Measurements from ENCODE around the gene SHBG. TPM values are rescaled to one million over a fixed set of nuclear protein-coding genes. Genes with fewer than 3 reads are reported as not detected.

SHBG gene
- total and polyA plus RNA-seq, 2 of the 4 experiments (the other 2 are of a cell fraction): 0.36 to 0.38 TPM

GRCh38 chr17:7667656-7668406 lies 37.9 kb downstream of the SHBG start:
- no peak overlapping the region for H2BK5ac ChIP-seq (ENCODE audit: low read depth, low read length, poor library complexity, severe bottlenecking)
- 88% methylated on average over 3 of the region's 10 CpGs; no CpG with 5 or more reads in 1 of the 2 experiments for WGBS, 2 experiments (ENCODE audit: extremely low coverage in 2 of 2, insufficient read length in 1 of 2)
- H3K9me1 ChIP-seq (ENCODE audit: insufficient read depth, low read length): no peaks in the 10 kb centered on the region
- ChIA-PET CTCF (interaction anchor here (1.0 kb wide), 1 partner anchor 107 kb away, joined by 3 read pairs; no protein-coding TSS in a partner anchor), POLR2A (ENCODE audit: unreplicated experiment) (interaction anchor here (0.6 kb wide), 1 partner anchor 274 kb away, joined by 3 read pairs; the partner anchor contains the start of gene PLSCR3)
- no peaks in the 10 kb centered on the region for H3K79me1 ChIP-seq (ENCODE audit: low read depth in 1 of 2, low read length in 2 of 2)
- H4K20me1 ChIP-seq (ENCODE audit: insufficient read depth, low read length): no peaks in the 10 kb centered on the region
- no peak overlapping the region for H2BK120ac ChIP-seq (ENCODE audit: low read depth, low read length)
- H2AK5ac ChIP-seq (ENCODE audit: low read depth, low read length): no peak overlapping the region
- H2BK20ac ChIP-seq (ENCODE audit: low read depth, low read length): no peak overlapping the region
- H3K4me2 ChIP-seq (ENCODE audit: low read depth, low read length): no peak overlapping the region
- TF ChIP-seq SMC3 (IDR thresholded peaks at IDR 0.05; ENCODE audit: low read depth, low read length): no peak
- TF ChIP-seq RFX5 (IDR thresholded peaks at IDR 0.05; ENCODE audit: low read depth, low read length): no peak
- TF ChIP-seq MAFK (IDR thresholded peaks at IDR 0.05; ENCODE audit: low read depth, low read length): no peak
- no peak for TF ChIP-seq POLR2A (IDR thresholded peaks at IDR 0.05; ENCODE audit: low read depth, low read length)
- no peak for TF ChIP-seq NFE2L2 (IDR thresholded peaks at IDR 0.05; ENCODE audit: low read depth, low read length)
- no peak for TF ChIP-seq ELK1 (IDR thresholded peaks at IDR 0.05; ENCODE audit: borderline replicate concordance, low read depth, low read length)
- no peak for TF ChIP-seq USF2 (IDR thresholded peaks at IDR 0.05; ENCODE audit: low read depth, low read length)
- TF ChIP-seq CEBPB (IDR thresholded peaks at IDR 0.05; ENCODE audit: low read depth, low read length): no peak
- no peak for TF ChIP-seq RCOR1 (IDR thresholded peaks at IDR 0.05; ENCODE audit: insufficient replicate concordance, low read length)
- TF ChIP-seq FOS (IDR thresholded peaks at IDR 0.05; ENCODE audit: low read depth, low read length): no peak
- no peak for TF ChIP-seq CHD1 (IDR thresholded peaks at IDR 0.05; ENCODE audit: low read depth, low read length)
- no peak for TF ChIP-seq RAD21 (IDR thresholded peaks at IDR 0.05; ENCODE audit: low read length)
- no peak for TF ChIP-seq MXI1 (IDR thresholded peaks at IDR 0.05; ENCODE audit: borderline replicate concordance, low read depth, low read length)
- no peak for TF ChIP-seq MAZ (IDR thresholded peaks at IDR 0.05; ENCODE audit: borderline replicate concordance, low read depth, low read length)
- H3K4ac ChIP-seq (ENCODE audit: low read depth, low read length): no peak overlapping the region
- no peak overlapping the region for H3K18ac ChIP-seq (ENCODE audit: low read depth, low read length)
- H3K23ac ChIP-seq (ENCODE audit: low read depth, low read length): no peak overlapping the region
- no peak overlapping the region for H3K4me3 ChIP-seq (ENCODE audit: insufficient read depth, low read depth, low read length)
- H4K91ac ChIP-seq (ENCODE audit: insufficient read depth, low read depth, low read length): no peak overlapping the region
- H3K27ac ChIP-seq (ENCODE audit: insufficient read depth, low read length): no peak overlapping the region
- H3K56ac ChIP-seq (ENCODE audit: extremely low read depth, insufficient read depth, low read length): no peak overlapping the region
- H4K5ac ChIP-seq (ENCODE audit: low read depth, low read length): no peak overlapping the region
- H3K9ac ChIP-seq (ENCODE audit: low read depth, low read length): no peak overlapping the region
- no peaks in the 10 kb centered on the region for H3K27me3 ChIP-seq (ENCODE audit: control insufficient read depth, insufficient read depth, low read length)
- no peaks in the 10 kb centered on the region for H3K9me3 ChIP-seq (ENCODE audit: control insufficient read depth, insufficient read depth, low read length)
- H2AK9ac ChIP-seq (replicated peaks; ENCODE audit: low read depth, low read length, poor library complexity): no peak overlapping the region
- peaks cover 36% of the 10 kb centered on the region for H3K36me3 ChIP-seq (ENCODE audit: control insufficient read depth, insufficient read depth, low read length)
- H2BK15ac ChIP-seq (ENCODE audit: low read depth, low read length): no peak overlapping the region
- DNase-seq: no peak
- no peak overlapping the region for H2AFZ ChIP-seq (replicated peaks; ENCODE audit: low read length, poor library complexity)
- no peak for ATAC-seq (ENCODE audit: low read depth)
- H3K4me1 ChIP-seq (ENCODE audit: control insufficient read depth, insufficient read depth, low read length): no peaks in the 10 kb centered on the region
- dilution Hi-C loops (cut with HindIII; ENCODE audit: low sequenced_read_pairs, unreplicated experiment): no loop called here
- H3K14ac ChIP-seq (replicated peaks; ENCODE audit: low read depth, low read length): no peak overlapping the region
- BruUV-seq (replicated peaks): no TSS peak
- no peak overlapping the region for H4K8ac ChIP-seq (ENCODE audit: low read depth in 2 of 2, low read length in 2 of 2)
- intact Hi-C loops (cut with micrococcal nuclease): no loop called here
- in situ Hi-C loops (cut with MboI; ENCODE audit: low sequenced_read_pairs): no loop called here
